Caco-2 (cell line): ENCODE data around the gene CTNNA2. TPM values are rescaled to one million over a fixed set of nuclear protein-coding genes. Genes with fewer than 3 reads are reported as not detected.

ENCODE experiments used
- BruUV-seq: library from RNA; stranded (reverse); fragments of 400-500 nt; replicated peaks from 2 replicates; lab custom pipeline; 2021; lab: Mats Ljungman, UMichigan
- CTCF ChIA-PET: fragments of 300-600 bp; sonication (Branson Sonifier 250); formaldehyde crosslinking; loops from one replicate; lab custom pipeline; 2022; ENCODE audit warnings: antibody characterized with exemption; lab: Charles Lee
- POLR2A ChIA-PET: fragments of 300-600 bp; sonication (Branson Sonifier 250); formaldehyde crosslinking; loops from one replicate; lab custom pipeline; 2022; ENCODE audit warnings: antibody characterized with exemption; lab: Charles Lee
- DNase-seq, 2 experiments: peaks; one replicate each; pipeline versions ENCODE4 v3.0.0 to v3.0.0-alpha.2; 2020 to 2022
- H3K27me3 ChIP-seq: replicated peaks from 2 replicates; pipeline ENCODE4 v1.6.0; 2011; ENCODE audit warnings: low read length; ENCODE audit not compliant: control insufficient read depth, insufficient read depth
- H3K36me3 ChIP-seq: 2 replicates; pipeline ENCODE4 v1.5.1; 2011; ENCODE audit warnings: low read length; ENCODE audit not compliant: control insufficient read depth, insufficient read depth
- H3K4me1 ChIP-seq: fragments of 250-450 bp; sonication (Bioruptor Pico); 2 replicates; pipeline ENCODE4 v1.5.1; 2020; ENCODE audit warnings: mild to moderate bottlenecking
- H3K4me3 ChIP-seq: 2 replicates; pipeline ENCODE4 v1.5.1; 2011; ENCODE audit warnings: low read depth, mild to moderate bottlenecking, control low read depth, low read length
- H3K9me3 ChIP-seq: fragments of 250-450 bp; sonication (Bioruptor Pico); 2 replicates; pipeline ENCODE4 v1.5.1; 2020; ENCODE audit warnings: mild to moderate bottlenecking, moderate library complexity
- H3K27ac Mint-ChIP-seq: one replicate; pipeline ENCODE4 v1.8.0; 2022; ENCODE audit warnings: mixed read lengths; ENCODE audit not compliant: unreplicated experiment
- H3K27me3 Mint-ChIP-seq: one replicate; pipeline ENCODE4 v1.8.0; 2022; ENCODE audit warnings: mixed read lengths; ENCODE audit not compliant: insufficient read depth, unreplicated experiment
- H3K36me3 Mint-ChIP-seq: one replicate; pipeline ENCODE4 v1.8.0; 2022; ENCODE audit warnings: mild to moderate bottlenecking, mixed read lengths; ENCODE audit not compliant: insufficient read depth, unreplicated experiment
- H3K4me1 Mint-ChIP-seq: one replicate; pipeline ENCODE4 v1.8.0; 2022; ENCODE audit warnings: low read depth, mixed read lengths; ENCODE audit not compliant: unreplicated experiment
- H3K4me3 Mint-ChIP-seq: one replicate; pipeline ENCODE4 v1.8.0; 2022; ENCODE audit warnings: mild to moderate bottlenecking, moderate library complexity, mixed read lengths; ENCODE audit not compliant: unreplicated experiment
- H3K9me3 Mint-ChIP-seq: one replicate; pipeline ENCODE4 v1.8.0; 2022; ENCODE audit warnings: mixed read lengths; ENCODE audit not compliant: unreplicated experiment
- CTCF ChIP-seq, 2 experiments: fragments of 200-600 bp in 1 of 2; IDR thresholded peaks; 1 replicate in 1 of 2; 2 replicates in 1 of 2; pipeline versions ENCODE4 v1.5.1 to v1.8.0; 2011 to 2022; ENCODE audit warnings: antibody characterized with exemption in 1 of 2, control low read depth in 1 of 2, inconsistent platforms in 1 of 2, low read depth in 1 of 2, low read length in 1 of 2, mild to moderate bottlenecking in 1 of 2, moderate library complexity in 1 of 2; ENCODE audit not compliant: insufficient read depth in 1 of 2, severe bottlenecking in 1 of 2, unreplicated experiment in 1 of 2
- intact Hi-C: fragments of 100-400 bp; cut with micrococcal nuclease; formaldehyde crosslinking; loops from one replicate; pipeline ENCODE4 v1.10.0; 2022; ENCODE audit not compliant: unreplicated experiment
- total RNA-seq: library from RNA; stranded (reverse); gene quantifications from 2 replicates; pipeline ENCODE4 v1.2.3, GENCODE V29; 2022

Gene CTNNA2
- total RNA-seq, 1 experiment from 2014 or later: not detected

- Histone ChIP-seq H3K9me3 (no peaks in the 10 kb centered on the region), H3K27me3 (no peaks in the 10 kb centered on the region), H3K4me1 (no peaks in the 10 kb centered on the region), H3K4me3 (no peak overlapping the region), H3K36me3 (no peaks in the 10 kb centered on the region)
- CTCF ChIA-PET: no interaction called here
- H3K4me3 Mint-ChIP-seq: no peak overlapping the region
- intact Hi-C loops: no loop called here
- no peak overlapping the region for H3K27ac Mint-ChIP-seq
- H3K4me1 Mint-ChIP-seq: no peaks in the 10 kb centered on the region
- H3K27me3 Mint-ChIP-seq: peaks cover 7% of the 10 kb centered on the region
- no peak for TF ChIP-seq CTCF (IDR thresholded peaks at IDR 0.05; ENCODE audit: insufficient read depth in 1 of 2, low read depth in 1 of 2, low read length in 1 of 2, severe bottlenecking in 1 of 2, unreplicated experiment in 1 of 2)
- POLR2A ChIA-PET: no interaction called here
- no peaks in the 10 kb centered on the region for H3K36me3 Mint-ChIP-seq
- no peaks in the 10 kb centered on the region for H3K9me3 Mint-ChIP-seq
- no TSS peak for BruUV-seq
- DNase-seq: no peak
Observed at GRCh38 chr2:79620679-79621078, 107.8 kb downstream of the CTNNA2 start.

DNA sequence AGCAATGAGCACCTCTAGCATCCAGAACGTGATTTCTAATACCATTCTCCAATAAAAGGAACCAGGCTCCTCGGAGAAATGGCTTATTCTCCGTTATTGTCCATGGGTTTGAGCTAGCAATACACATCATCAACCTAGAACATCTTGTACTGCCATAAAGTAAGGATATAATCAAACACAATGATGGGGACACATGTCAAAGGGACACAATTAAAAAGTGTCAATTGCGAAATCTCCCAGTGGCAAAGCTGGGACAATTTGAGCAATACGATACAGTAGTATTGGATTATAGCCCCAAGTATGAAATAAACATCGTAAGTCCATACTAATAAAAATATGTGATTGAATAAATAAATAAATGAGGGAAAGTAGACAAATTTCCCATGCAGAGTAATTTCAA lies 108.4 kb downstream of the CTNNA2 start:
- POLR2A ChIA-PET: no interaction called here
- no peak for DNase-seq
- BruUV-seq: no TSS peak

DNA sequence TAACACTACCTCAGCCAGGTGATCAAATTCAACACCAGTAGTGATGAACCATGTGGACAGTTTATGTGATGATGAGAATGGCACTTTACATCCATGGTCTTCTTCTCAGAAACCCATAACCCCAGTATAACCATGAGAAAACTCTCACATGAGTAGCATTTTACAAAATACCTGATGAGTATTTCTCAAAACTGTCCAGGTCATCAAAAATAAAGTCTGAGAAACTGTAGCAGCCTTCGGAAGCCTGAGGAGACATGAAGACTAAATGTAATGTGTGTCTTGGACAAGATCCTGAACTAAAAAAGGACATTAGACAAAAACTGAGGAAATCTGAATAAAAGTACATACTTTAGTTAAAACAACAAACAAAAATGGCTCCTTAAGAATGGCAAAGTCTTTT lies 108.9 kb downstream of the CTNNA2 start:
- CTCF ChIA-PET: no interaction called here
- POLR2A ChIA-PET: no interaction called here
- H3K27ac Mint-ChIP-seq: no peak overlapping the region
- intact Hi-C loops: no loop called here
- no peaks in the 10 kb centered on the region for H3K4me1 Mint-ChIP-seq
- no peaks in the 10 kb centered on the region for H3K36me3 Mint-ChIP-seq
- no TSS peak for BruUV-seq
- no peak for TF ChIP-seq CTCF (IDR thresholded peaks at IDR 0.05; ENCODE audit: insufficient read depth in 1 of 2, low read depth in 1 of 2, low read length in 1 of 2, severe bottlenecking in 1 of 2, unreplicated experiment in 1 of 2)
- Histone ChIP-seq H3K4me3 (no peak overlapping the region), H3K4me1 (no peaks in the 10 kb centered on the region), H3K9me3 (no peaks in the 10 kb centered on the region), H3K27me3 (no peaks in the 10 kb centered on the region), H3K36me3 (no peaks in the 10 kb centered on the region)
- H3K27me3 Mint-ChIP-seq: peaks cover 7% of the 10 kb centered on the region
- H3K9me3 Mint-ChIP-seq: no peaks in the 10 kb centered on the region
- H3K4me3 Mint-ChIP-seq: no peak overlapping the region
- DNase-seq: no peak

More for the DNA sequence above, 108.4 kb downstream of the CTNNA2 start:
- Mint-ChIP-seq H3K9me3 (no peaks in the 10 kb centered on the region), H3K27me3 (peaks cover 7% of the 10 kb centered on the region), H3K27ac (no peak overlapping the region), H3K4me1 (no peaks in the 10 kb centered on the region), H3K4me3 (no peak overlapping the region), H3K36me3 (no peaks in the 10 kb centered on the region)
- no peak for TF ChIP-seq CTCF (IDR thresholded peaks at IDR 0.05; ENCODE audit: insufficient read depth in 1 of 2, low read depth in 1 of 2, low read length in 1 of 2, severe bottlenecking in 1 of 2, unreplicated experiment in 1 of 2)
- no peak overlapping the region for H3K4me3 ChIP-seq
- CTCF ChIA-PET: no interaction called here
- H3K27me3 ChIP-seq: no peaks in the 10 kb centered on the region
- H3K36me3 ChIP-seq: no peaks in the 10 kb centered on the region
- H3K9me3 ChIP-seq: no peaks in the 10 kb centered on the region
- intact Hi-C loops: no loop called here
- H3K4me1 ChIP-seq: no peaks in the 10 kb centered on the region
